ENCODE data around the gene NFATC2.

The NFATC2 gene

DNA sequence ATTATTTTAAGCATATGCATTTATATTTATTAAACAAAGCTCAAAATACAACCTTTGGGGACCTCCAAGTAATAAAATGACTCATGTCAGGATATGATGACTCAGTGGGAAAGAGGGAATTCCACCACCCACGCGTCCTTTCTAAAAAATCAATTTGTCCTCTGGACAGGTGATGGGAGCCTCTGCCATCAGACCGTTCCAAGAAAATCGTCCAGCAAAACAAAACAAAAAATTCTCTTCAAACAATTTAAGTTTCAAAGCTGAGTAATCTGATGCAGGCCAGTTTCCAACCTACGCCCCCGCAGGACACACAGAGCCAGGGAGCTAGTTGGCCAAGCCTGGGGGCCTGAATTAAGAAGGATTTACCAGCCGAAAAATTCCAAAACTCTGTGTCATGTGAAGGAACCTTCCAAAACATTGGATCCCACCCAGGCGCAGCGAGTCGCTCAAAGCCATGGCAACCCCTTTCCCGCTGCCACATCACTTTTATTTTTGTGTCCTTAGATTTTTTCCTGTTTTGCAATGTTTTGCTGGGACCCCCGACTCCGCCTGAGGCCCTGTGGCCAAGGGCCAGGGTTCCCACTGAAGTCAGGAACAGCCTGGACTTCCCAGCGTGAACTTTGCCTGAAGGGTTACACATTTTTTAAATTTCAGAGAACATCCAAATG lies 95.3 kb downstream of the NFATC2 start:
- DNase-seq: no peak

DNA sequence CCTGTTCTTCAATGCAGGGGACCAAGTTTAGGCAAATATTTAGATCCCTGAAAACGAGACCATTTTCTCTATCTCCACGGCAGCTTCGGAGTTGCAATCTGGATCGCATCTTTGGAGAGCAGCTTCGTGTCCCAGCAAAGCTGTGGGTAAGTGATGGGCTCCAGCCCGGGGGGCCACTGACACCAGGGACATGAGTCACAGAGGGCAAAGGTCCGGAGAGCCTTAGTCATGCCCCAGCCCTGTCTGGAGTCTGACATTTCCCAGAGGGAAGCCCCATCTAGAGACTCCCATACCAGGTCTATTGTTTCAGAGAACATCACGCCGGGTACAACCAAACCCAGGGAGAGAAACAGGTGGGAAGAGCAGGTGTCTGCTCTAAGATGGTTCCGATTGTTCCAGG lies 95.9 kb downstream of the NFATC2 start:
- no peak for DNase-seq

DNA sequence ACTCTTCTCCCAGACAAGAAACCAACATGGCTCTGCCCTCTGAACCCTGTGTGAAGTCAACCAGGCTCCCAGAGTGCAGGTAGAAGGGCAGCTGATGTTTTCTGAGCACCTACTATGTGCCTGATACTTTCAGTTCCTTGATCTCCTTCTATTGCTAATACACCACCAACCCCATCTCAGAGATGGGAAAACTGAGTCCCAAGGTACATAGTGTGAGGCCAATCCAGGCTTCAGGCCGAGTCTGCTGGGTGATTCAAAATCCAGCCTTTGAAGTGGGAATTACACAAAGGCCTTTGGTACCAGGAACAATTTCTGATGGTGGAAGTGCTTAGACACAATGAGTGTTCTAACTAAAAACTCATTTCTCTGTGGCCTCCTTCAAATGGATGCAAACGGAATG lies 96.3 kb downstream of the NFATC2 start:
- DNase-seq: no peak

DNA sequence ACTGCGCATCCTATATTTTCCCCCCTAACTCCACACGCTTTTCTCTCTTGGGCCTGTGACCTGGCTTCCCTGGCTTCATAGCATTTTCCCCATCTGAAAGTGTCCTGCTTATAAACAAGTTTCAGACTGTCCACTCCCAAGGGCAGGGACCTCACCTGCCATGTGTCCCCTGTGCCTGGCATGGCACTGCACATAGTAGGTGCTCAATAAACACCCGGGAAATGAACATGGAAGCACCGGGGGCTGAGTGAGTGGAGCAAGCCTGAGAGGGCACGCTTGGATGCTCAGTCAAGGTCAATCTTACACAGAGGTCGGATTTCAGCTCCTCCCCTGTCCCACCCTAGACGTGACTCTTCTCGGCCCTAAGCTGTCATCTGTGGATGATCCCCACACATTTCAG lies 96.9 kb downstream of the NFATC2 start:
- no peak for DNase-seq

DNA sequence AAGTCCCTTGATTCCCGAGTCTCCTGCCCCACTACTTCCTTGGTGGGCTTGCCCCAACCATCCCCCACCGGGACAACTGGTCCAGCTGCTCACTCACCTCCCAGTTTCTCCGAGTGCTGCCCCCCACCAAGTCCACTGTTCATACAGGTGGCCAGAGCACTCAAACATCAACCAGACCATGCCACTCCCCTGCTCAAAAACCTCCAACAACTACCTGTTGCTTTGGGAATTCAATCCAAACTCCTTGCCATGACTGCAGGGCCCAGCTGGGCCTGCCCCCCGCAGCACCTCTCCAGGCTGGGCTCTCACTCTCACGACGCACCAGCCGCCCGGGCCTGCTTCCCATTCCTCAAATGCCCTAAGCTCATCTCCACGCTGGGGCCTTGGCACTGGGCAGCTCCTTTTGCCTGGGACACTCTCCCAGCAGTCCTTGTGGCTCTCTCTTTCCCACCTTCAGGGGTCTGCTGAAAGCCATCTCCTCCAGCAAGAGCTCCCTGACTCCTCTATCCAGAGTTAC lies 97.5 kb downstream of the NFATC2 start:
- DNase-seq: no peak

DNA sequence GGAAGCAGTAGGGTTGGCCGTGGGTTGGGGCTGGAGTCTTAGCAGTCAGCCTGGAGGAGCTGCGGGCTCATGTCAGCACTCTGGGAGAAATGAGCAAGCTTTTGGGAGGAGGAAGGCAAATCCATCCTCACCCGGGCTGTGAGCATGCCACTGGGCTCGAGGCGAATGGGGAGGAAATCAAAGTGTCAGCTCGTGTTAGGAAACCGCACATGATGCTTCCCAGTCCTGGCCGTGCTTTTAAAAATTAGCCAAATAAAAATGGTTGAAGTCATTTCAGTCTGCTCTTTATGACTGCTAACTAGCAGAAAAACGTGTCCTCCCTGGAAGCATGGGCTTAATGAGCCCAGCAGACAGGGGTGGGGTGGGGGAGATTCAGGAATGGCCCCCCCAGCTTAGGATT lies 98.1 kb downstream of the NFATC2 start:
- no peak for DNase-seq

DNA sequence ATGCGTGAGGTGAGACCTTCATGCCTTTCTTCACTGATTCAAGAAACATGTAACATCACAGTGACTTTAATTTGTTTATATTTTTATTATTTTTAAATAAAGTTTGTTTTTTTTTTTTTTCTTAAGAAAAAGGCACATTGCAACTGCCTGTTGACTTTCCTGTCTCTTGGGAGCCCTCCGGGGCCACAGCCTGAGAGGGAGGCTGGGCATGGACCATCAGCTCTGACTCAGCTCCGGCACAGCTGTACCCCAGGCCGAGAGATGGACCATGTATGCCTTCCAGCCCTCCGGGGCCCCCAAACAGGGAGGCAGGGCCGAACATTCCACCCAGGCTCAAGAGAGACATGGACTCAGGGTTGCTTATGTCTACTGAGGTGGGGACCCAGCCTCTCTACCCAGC lies 99.9 kb downstream of the NFATC2 start:
- DNase-seq: no peak

DNA sequence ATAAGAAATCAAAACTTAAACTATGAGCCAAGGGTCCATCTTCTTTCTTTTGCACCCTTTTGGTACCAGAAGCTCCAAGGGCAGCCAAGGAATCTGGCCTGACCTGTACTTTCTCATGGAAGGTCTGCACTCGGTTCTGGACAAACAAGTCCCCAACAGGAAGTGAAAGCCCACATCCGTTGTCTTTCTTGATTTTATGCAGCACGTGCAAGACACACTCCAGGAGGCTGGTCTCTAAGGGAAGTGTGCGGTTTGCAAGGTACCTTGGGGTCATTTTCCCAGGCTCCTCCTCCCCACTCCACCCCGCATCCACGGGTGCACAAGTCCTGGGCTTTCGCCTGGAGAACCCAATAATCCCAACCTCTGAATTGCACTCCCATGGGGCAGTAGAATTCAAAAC lies 101.9 kb downstream of the NFATC2 start:
- no peak for DNase-seq

DNA sequence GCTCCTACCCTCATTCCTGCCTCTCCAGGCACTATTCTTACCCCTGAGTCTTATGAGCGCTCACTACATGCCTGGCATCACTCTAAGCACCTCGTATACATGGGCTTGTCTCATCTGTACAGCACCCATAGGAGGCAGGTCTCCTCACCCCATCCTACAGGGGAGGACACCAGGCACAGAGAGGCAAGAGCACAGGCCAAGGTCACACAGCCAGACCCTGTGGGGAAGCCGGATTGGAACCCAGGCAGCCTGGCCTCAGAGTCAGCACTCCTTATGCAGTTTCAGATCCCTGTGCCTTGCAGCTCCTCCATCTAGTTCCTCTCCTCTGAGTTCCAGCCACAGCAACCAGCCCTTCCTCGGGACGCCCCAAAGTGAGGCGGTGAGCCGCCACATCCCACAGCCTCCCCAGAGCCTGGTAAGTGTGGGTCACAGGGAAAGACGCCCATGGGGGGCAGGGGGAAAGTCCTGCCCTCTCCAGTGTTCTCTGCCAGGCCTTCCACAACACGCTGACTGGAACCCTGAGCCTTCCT lies 103.3 kb downstream of the NFATC2 start:
- no peak for DNase-seq

DNA sequence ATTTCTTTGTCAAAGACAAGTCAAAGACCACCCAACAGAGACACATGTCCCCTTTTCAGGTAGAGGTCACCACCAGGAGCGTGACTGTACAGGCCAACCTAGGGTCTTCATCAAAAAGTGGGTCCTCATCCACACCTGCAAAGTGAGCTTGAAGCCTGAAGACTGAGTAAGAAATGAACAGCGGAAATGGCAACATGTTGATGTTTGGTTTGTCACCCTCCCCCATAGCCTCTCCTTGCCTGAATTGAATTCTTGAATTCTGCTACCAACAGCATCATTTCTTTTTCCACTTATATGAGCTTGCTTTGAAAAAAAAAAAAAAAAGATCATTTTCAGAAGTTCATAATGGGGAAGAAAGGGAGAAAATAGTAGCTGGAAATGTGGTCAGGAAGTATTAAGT lies 104.4 kb downstream of the NFATC2 start:
- DNase-seq: no peak

DNA sequence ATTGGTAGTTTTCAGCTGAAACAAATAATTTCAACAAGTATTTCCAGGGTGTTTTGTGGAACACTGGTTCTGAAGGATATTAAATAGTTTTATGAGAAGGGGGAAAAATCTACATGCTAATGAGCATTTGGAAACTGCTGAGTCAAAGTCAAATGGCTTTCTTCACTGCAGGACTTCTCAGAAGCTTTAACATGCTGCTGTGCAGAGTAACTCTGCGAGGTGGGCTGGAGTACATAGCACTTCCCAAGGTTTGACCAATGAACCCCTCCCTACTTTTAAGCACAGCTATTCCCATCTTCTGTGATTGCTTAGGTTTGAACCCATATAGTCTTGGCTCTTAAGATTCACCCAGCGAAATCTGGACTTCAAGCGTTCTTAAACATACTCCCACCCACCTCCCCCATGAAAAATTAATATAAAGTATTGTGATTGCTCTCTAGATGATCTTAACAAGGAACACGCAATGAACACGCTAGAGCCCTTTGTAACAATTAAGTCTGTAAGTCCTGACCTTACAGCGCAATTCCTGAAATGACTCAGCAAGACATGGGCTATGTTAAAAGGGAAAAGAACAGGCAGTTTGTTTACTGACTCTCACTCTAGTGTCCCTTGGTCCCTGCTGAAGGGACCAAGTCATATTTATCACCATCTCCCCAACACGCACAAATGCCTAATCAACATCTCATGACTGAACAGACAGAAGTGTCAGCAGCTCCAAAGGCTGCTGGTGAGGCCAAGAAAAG lies 105.2 kb downstream of the NFATC2 start:
- DNase-seq: no peak

DNA sequence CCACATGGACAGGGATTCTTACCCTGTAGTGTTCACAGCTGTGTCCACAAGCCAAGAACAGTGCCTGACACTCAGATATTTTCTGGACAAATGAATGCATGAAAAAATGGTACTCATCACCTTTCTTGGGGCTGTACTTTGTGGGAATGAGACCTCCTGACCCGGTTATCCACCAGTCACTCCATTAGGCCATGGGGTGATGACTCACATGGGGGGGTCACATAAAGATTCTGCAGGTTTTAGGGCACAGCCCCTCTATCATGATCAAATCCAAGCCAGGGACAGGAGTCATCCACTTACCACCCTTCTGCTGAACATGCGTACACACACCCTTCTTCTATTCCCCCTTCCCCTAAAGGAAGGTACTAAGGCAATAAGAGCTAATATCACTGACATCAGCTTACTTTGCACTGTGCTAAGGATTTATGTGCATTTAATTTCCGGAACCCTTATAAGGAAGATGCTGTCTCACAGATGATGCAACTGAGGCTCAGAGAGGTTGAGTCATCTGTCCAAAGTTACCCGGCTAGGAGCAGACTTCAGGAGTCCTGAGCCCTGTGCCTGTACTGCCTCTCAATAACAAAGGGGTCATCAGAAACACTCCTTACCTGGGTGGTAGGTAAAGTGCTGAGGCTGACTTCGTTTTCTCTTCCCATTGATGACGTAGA lies 107.8 kb downstream of the NFATC2 start:
- DNase-seq: no peak

DNA sequence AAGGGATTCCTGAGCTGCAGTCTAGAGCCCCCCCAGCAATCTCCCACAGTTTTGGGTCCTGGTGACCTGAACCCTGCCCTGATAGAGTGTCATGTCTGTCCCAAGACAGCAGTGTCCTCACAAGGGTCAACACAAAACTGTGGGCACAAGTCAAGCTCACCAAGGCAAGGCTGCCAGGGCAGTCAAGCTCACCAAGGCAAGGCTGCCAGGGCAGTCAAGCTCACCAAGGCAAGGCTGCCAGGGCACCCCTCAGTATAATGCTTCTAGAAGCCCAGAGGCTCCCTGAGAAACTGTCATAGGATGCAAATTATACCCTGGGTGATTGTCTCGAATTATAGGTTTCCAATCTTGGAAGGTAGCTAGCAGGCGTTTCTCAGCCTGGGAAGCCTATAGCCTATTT lies 108.5 kb downstream of the NFATC2 start:
- no peak for DNase-seq

DNA sequence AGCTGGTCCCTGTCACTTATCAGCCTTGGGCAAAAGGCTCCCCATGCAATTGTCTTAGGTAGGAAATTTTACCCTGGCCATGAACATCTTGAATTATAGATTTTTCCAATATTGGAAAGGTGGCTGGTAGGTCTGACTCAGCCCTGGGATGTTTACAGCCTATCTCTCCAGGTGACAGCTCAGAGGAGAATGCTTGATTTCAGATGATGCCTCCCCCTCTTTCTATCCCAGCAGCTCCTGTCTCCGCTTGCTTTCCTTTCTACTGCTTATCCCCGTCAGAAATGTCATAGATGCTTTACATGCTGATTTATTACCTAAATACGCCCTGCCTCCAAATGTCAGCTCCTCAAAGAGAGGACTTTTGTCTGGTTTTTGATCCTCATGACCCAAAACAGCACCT lies 109.6 kb downstream of the NFATC2 start:
- DNase-seq: no peak

DNA sequence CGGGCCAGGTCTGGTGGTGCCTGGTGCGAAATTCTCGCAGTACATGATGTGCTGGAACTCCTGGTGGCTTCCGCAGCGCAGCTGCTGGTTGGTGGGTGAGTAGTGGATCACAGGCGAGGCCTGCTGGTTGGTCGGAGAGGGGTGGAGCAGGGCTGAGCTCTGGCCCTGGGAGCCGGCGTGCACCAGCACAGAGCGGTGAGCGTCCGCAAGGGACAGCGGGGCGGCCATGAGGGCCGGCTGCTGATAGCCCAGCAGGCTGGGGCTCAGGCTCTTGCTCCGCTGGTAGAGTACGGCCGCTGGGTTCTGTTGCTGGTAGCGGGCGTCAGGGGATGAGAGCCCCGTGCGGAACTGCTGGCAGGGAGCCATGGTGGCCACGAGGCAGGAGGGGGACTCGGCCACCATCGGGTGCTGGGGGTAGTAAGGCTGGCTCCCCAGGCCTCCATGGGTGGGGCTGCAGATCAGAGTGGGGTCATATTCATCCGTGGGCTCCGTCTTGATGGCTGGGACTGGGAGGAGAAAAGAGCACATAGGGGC lies 110.2 kb downstream of the NFATC2 start:
- DNase-seq: no peak

DNA sequence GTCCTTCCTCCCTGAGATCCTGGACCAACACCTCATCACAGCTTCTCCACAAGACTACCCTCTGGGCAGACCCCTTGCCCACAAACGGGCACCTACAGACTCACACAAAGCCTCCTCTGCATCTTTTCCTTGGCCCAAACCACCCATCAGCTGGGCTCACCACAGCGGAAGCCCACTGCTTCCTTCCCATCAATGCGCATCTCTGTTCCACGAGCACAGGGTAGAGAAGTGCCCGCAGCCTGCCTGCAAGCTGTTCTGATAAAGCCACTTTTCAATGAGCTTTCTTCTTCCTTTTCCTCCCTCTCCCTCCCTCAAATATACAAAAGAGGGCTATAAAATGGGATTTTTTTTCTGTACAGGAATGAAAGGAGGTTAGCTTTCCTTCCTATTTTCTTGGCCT lies 111.2 kb downstream of the NFATC2 start:
- DNase-seq: no peak

DNA sequence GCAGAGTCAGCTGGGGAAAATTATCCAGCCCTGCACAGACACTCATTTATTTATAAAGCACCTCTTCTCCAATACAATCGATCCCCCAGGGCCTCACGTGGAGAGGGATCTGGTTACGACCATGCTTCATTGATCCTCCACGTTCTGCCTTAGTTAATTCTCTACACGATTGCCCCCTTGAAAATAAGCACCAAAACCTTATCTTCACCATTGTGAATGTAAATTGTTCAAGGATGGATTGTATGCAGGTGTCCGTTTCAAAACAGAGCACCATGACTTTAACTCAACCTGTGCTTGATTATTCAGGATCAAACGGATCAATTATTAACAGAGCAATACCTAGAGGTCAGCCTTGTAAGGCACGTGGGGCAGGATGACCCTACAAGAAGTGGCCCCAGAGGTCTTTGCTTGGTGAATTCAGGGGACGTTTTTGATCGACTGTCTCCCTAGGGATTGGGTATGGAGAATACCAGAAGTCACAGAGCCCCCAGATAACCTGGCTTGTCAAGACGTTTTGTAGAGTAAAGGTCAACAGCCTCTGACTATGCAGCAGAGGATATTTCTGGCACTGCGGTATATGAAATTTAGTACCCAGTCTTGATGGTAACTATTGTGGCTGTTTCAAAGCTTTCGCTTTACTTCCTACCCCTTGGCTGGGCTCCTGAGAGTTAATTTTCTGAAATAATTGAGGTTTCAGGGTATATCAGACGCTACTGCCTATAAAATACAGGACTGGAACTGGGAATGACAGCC lies 112.1 kb downstream of the NFATC2 start:
- DNase-seq: no peak

DNA sequence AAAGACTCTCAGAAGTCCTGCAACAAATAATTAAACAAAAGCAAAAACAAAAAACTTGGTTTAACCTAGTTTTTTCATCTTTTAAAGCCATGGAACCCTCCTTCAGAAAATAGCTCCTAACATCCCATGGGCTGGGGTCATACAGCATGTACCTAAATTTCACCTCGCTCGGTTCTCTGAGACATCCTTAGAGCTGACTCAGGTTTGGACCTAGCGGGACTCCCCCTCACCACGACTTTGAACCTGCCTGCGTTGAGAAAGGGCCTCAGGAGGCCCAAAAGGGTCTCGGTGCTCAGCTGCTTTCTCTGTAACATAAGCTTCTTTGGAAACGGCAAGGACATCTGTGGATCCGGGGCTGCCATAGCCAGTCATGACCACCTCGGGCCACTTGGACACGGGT lies 112.8 kb downstream of the NFATC2 start:
- DNase-seq: no peak

DNA sequence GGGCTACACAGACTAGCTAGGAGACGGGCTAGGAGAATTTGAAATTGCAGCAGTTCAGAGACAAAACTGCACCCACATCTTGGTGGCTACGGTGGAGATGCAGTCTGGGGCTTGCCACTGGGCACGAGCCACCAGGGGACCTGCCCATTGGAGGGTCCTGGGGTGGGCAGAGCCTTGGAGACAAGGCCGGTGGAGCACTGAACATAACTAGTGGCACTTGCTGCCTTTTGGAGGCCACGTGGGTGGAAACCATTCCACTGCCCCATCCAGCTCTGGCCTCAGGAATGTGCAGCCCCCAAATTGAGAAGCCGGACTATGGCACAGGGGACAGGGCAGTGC lies 113.4 kb downstream of the NFATC2 start:
- DNase-seq: no peak

DNA sequence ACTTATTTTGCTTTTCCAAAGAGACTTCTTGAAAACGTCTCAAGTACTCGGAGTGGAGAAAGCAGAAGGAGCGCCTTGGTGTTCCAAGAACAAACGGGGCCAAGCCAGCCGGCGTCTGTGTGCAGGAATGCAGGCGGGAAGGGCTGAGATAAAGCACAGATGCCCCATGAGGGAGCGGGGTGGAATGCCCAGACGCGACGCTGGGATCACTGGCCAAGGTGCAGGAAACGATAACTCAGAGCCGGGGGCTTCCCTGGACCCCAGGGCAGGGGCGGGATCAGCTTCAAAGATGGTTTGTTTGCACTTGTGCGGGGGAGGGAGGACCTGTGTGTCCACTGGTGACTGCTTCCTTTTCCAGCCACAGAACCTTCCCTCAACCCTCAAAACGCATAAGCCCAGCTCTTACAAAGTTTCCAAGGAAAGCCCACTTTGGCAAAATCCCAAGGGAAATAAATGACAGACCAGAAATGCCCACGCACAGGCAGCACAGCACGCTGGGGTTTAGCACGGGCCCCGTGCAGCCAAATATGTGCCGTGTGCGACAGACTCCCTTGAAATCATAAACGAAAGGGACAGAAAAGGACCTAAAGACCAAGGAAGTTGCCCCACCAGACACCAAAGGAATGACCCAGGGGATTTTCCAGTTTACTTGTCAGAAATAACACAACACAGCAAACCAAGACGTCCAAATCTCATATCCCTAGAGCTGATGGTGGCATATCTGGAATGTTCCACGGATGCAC lies 113.9 kb downstream of the NFATC2 start:
- DNase-seq: no peak

DNA sequence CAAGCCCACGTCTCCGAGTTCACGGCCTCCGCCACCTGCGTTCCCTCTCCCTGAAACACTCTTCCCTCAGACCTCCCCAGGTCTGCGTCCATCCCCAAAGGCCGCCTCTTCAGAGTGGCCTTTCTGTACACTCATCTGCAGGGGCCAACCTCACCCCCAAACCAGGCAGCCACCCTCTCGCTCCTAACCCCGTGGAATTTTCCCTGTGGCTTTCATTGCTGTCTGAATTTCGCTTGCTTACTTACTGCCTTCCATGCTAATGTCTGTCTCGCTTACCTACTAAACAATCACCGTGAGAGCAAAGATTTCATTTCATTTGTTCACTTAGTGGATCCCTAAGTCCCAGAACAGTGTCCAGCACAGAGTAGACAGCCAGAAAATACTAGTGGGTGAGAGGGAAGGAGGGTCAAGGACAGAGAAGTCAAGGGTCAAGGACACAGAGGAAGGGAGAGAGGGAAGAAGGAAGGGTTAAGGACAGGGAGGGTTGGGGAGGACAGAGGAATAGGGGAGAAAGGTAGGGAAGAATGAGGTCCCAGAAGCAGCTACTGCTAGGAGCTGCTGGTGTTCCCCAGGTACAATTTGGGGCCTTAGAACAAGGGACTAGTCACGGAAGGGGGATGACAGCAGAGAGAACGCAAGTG lies 114.7 kb downstream of the NFATC2 start:
- no peak for DNase-seq

Data from NCI-H2081 (cell line).